AG09319 (cell line): ENCODE measurements around the gene ANKMY1.
"Not testable (repeated sequence)": the region's sequence is repeated elsewhere in the genome, so short reads cannot be mapped to it uniquely, and the experiment has no call there.

Source experiments
- DNase-seq: peaks from one replicate; pipeline ENCODE4 v3.0.0-alpha.2; 2010; ENCODE audit warnings: low read depth; ENCODE audit errors: extremely low read depth
- CTCF ChIP-seq: IDR thresholded peaks from 2 replicates; pipeline ENCODE4 v1.5.1; 2011; ENCODE audit warnings: low read depth, mild to moderate bottlenecking, inconsistent platforms, low read length, moderate library complexity

The ANKMY1 gene

GRCh38 chr2:240500561-240501423, 57.0 kb downstream of the ANKMY1 start:
- no peak for TF ChIP-seq CTCF
- DNase-seq, result no peak

- no peak for TF ChIP-seq CTCF
- DNase-seq, result no peak
These were observed 58.2 kb downstream of the ANKMY1 start for GRCh38 chr2:240499309-240500301.

GRCh38 chr2:240498958-240499260, 58.9 kb downstream of the ANKMY1 start:
- no peak for DNase-seq
- TF ChIP-seq CTCF, result no peak

GRCh38 chr2:240498171-240498957, 59.4 kb downstream of the ANKMY1 start:
- no peak for TF ChIP-seq CTCF
- no peak for DNase-seq

- not testable (repeated sequence) for DNase-seq
- TF ChIP-seq CTCF, result peak; percentile 30
These were observed 60.7 kb downstream of the ANKMY1 start for GRCh38 chr2:240497082-240497481.

- DNase-seq, result not testable (repeated sequence)
- TF ChIP-seq CTCF, result peak; percentile 15
These were observed 62.8 kb downstream of the ANKMY1 start for GRCh38 chr2:240494942-240495341.
